Smooth muscle cell (in vitro differentiated cells): ENCODE results near the gene ALK. TPM values are rescaled to one million over a fixed set of nuclear protein-coding genes. Genes with fewer than 3 reads are reported as not detected.

Experiments
- DNase-seq: peaks from one replicate; lab custom pipeline; 2025; ENCODE audit not compliant: unreplicated experiment; lab: John Stamatoyannopoulos, UW
- H2AFZ ChIP-seq: fragments of 200-600 bp; sonication (generic); 2 replicates; pipeline ENCODE4 v1.6.0; 2016; ENCODE audit warnings: antibody characterized with exemption, low read depth, mild to moderate bottlenecking
- H3F3A ChIP-seq: fragments of 200-600 bp; sonication (generic); 2 replicates; pipeline ENCODE4 v1.6.0; 2017; ENCODE audit warnings: antibody characterized with exemption, low read depth
- H3K27ac ChIP-seq: fragments of 200-600 bp; sonication (generic); 2 replicates; pipeline ENCODE4 v1.5.1; 2016; ENCODE audit warnings: low read depth, mild to moderate bottlenecking
- H3K27me3 ChIP-seq: fragments of 200-600 bp; sonication (generic); 2 replicates; pipeline ENCODE4 v1.6.1; 2016; ENCODE audit warnings: low read depth, mild to moderate bottlenecking
- H3K36me3 ChIP-seq: fragments of 200-600 bp; sonication (generic); 2 replicates; pipeline ENCODE4 v1.5.1; 2016; ENCODE audit warnings: low read depth
- H3K4me1 ChIP-seq: fragments of 200-600 bp; sonication (generic); 2 replicates; pipeline ENCODE4 v1.5.1; 2016; ENCODE audit warnings: low read depth
- H3K4me2 ChIP-seq: fragments of 200-600 bp; sonication (generic); 2 replicates; pipeline ENCODE4 v1.6.0; 2016; ENCODE audit warnings: mild to moderate bottlenecking
- H3K4me3 ChIP-seq: fragments of 200-600 bp; sonication (generic); 2 replicates; pipeline ENCODE4 v1.5.1; 2016; ENCODE audit warnings: mild to moderate bottlenecking
- H3K79me2 ChIP-seq: fragments of 200-600 bp; sonication (generic); 2 replicates; pipeline ENCODE4 v1.6.0; 2016; ENCODE audit warnings: low read depth, mild to moderate bottlenecking
- H3K9ac ChIP-seq: fragments of 200-600 bp; sonication (generic); 2 replicates; pipeline ENCODE4 v1.6.0; 2016; ENCODE audit warnings: low read depth
- H3K9me3 ChIP-seq: fragments of 200-600 bp; sonication (generic); replicated peaks from 2 replicates; pipeline ENCODE4 v1.5.1; 2016; ENCODE audit warnings: low read depth
- H4K20me1 ChIP-seq: fragments of 200-600 bp; sonication (generic); 2 replicates; pipeline ENCODE4 v1.6.0; 2016; ENCODE audit warnings: low read depth
- WGBS: methylation state at CpG from one replicate; pipeline ENCODE4 v1.1.7; 2016; ENCODE audit warnings: low lambda C conversion rate; 5-methylcytosine and 5-hydroxymethylcytosine counted together
- polyA plus RNA-seq: library from polyadenylated mRNA; unstranded; fragments of >200 nt; fragmentation: Nextera tagmentation; extraction: Ambion mirVana; gene quantifications from 2 replicates; pipeline ENCODE4 v1.2.1, GENCODE V29; 2016
- total RNA-seq: library from RNA; depleted of rRNA; stranded (reverse); fragments of >200 nt; gene quantifications from 2 replicates; pipeline ENCODE4 v1.2.3, GENCODE V29; 2014
- TF ChIP-seq, protein P1 (sequence below): fragments of 200-600 bp; sonication (generic); IDR thresholded peaks from 2 replicates; pipeline ENCODE4 v1.5.1; 2017; ENCODE audit warnings: borderline replicate concordance, mild to moderate bottlenecking, antibody characterized with exemption; ENCODE audit not compliant: insufficient read depth, poor library complexity, severe bottlenecking

Gene ALK
- total and polyA plus RNA-seq, 2 experiments from 2014 or later, result 0.13 to 0.19 TPM

DNA sequence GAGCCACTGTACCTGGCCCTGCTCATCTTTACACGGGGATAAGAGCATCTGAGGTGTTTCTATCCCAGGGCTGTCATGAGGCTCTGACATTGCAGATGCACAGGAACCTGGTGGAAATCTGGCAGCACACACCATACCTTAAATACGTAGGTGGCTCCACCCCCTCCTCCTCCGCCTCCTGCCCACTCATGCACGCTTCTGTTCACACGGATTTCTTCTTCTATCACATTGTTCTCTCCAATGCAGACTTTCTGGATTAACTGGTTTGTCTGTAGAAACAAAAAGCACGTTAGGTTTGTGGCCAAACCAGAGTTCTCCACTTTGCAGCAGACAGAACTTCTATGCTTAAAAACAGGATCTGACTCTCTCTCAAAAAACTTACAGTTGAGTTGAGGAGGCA, 688.0 kb downstream of the ALK start:
- TF ChIP-seq, protein P1, sequence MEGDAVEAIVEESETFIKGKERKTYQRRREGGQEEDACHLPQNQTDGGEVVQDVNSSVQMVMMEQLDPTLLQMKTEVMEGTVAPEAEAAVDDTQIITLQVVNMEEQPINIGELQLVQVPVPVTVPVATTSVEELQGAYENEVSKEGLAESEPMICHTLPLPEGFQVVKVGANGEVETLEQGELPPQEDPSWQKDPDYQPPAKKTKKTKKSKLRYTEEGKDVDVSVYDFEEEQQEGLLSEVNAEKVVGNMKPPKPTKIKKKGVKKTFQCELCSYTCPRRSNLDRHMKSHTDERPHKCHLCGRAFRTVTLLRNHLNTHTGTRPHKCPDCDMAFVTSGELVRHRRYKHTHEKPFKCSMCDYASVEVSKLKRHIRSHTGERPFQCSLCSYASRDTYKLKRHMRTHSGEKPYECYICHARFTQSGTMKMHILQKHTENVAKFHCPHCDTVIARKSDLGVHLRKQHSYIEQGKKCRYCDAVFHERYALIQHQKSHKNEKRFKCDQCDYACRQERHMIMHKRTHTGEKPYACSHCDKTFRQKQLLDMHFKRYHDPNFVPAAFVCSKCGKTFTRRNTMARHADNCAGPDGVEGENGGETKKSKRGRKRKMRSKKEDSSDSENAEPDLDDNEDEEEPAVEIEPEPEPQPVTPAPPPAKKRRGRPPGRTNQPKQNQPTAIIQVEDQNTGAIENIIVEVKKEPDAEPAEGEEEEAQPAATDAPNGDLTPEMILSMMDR, result no peak
- Histone ChIP-seq H3F3A (no peaks in the 10 kb centered on the region), H3K79me2 (no peaks in the 10 kb centered on the region), H3K36me3 (no peaks in the 10 kb centered on the region), H3K27ac (no peak overlapping the region), H3K4me3 (no peak overlapping the region), H3K9me3 (no peaks in the 10 kb centered on the region), H3K4me2 (no peak overlapping the region), H3K27me3 (no peaks in the 10 kb centered on the region), H3K9ac (no peak overlapping the region), H3K4me1 (no peaks in the 10 kb centered on the region), H4K20me1 (no peaks in the 10 kb centered on the region), H2AFZ (no peak overlapping the region)
- no peak for DNase-seq
- 51% methylated on average over 6 of the region's 6 CpGs for WGBS

DNA sequence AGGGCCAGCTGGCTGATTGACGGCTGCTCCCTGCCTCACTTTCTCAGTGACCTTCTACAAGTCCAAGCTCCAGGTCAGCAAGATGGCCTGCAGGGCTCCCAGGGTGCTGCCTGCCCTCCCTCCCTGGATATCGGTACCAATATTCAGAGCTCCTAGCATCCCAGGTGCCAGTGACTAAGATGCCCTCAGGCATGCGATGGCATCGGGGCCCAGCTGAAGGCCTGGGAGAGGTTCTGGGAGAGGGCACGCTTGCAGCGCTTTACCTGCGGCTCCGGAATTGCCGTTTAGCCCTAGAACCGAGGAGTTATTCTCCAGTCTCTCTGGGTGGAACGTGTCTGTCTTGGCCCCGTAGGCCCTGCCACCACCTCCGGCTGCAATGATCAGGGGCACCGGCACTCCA, 689.3 kb downstream of the ALK start:
- no peak overlapping the region for H2AFZ ChIP-seq
- no peak overlapping the region for H3K9ac ChIP-seq
- no peaks in the 10 kb centered on the region for H3K79me2 ChIP-seq
- no peaks in the 10 kb centered on the region for H3K36me3 ChIP-seq
- no peaks in the 10 kb centered on the region for H3K27me3 ChIP-seq
- no peak overlapping the region for H3K4me3 ChIP-seq
- 94% methylated on average over 14 of the region's 14 CpGs for WGBS
- H3K4me2 ChIP-seq, result no peak overlapping the region
- TF ChIP-seq, protein P1, result no peak
- no peaks in the 10 kb centered on the region for H3F3A ChIP-seq
- DNase-seq, result no peak
- H3K4me1 ChIP-seq, result no peaks in the 10 kb centered on the region
- H3K9me3 ChIP-seq, result no peaks in the 10 kb centered on the region
- no peak overlapping the region for H3K27ac ChIP-seq
- H4K20me1 ChIP-seq, result no peaks in the 10 kb centered on the region

DNA sequence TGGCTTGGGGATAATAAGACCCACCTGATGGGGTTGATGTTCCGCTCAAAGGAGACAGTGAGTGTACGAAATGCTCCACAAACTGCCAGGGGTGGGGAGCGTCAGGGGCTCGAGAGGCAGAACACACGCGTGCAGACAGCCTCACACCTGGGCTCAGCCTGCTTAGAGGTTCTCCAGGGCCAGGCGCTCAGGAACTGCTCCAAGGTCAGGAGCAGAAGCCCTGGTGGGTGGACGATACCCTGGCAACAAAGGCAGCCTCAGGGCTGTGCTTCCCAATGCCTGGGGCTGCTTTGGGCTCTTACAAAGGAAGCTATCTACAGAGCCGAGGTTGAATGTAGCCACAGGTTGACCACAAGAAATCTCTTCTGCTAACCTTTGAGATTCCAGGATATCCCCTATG, 691.7 kb downstream of the ALK start:
- Histone ChIP-seq H3K27me3 (no peaks in the 10 kb centered on the region), H3F3A (no peaks in the 10 kb centered on the region)
- 87% methylated on average over 9 of the region's 9 CpGs for WGBS

DNA sequence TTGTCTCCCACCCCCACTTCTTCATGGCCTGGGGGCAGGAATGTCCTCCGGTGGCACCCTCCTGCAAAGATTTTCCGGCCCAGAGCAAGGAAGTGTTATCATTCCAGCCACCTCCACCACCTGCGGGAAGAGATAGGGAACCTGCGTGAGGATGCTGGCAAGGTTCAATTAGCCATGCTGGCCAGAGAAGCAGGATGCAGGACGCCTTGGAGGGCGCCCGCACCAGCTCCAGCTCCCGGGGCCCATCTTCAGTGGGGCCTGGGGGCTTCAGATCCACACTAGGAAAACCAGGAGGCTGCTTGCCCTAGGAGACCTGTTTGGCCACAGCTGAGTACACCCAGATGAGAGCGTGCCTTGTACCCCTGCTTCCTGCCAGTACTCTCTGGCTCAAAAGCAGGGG, 692.4 kb downstream of the ALK start:
- Histone ChIP-seq H3K27ac (no peak overlapping the region), H3K9ac (no peak overlapping the region), H4K20me1 (no peaks in the 10 kb centered on the region), H3K36me3 (no peaks in the 10 kb centered on the region), H3K79me2 (no peaks in the 10 kb centered on the region), H2AFZ (no peak overlapping the region), H3K4me3 (no peak overlapping the region), H3K27me3 (no peaks in the 10 kb centered on the region), H3K9me3 (no peaks in the 10 kb centered on the region), H3K4me1 (no peaks in the 10 kb centered on the region), H3K4me2 (peak overlapping the region; percentile 73), H3F3A (no peaks in the 10 kb centered on the region)
- DNase-seq, result no peak
- TF ChIP-seq, protein P1, result no peak
- WGBS, result 85% methylated on average over 9 of the region's 9 CpGs

More for the DNA sequence above, 691.7 kb downstream of the ALK start:
- Histone ChIP-seq H3K79me2 (no peaks in the 10 kb centered on the region), H4K20me1 (no peaks in the 10 kb centered on the region), H3K9me3 (no peaks in the 10 kb centered on the region), H3K4me3 (no peak overlapping the region), H3K27ac (no peak overlapping the region), H3K4me1 (no peaks in the 10 kb centered on the region), H3K9ac (no peak overlapping the region), H3K4me2 (no peak overlapping the region), H3K36me3 (no peaks in the 10 kb centered on the region), H2AFZ (no peak overlapping the region)
- DNase-seq, result no peak
- TF ChIP-seq, protein P1, result no peak
